BLaER1 (cell line): ENCODE measurements around the gene MAPK11.
"Not testable (repeated sequence)": the region's sequence is repeated elsewhere in the genome, so short reads cannot be mapped to it uniquely, and the experiment has no call there.

Source experiments
- H3K27ac ChIP-seq: shearing (Covaris generic); formaldehyde crosslinking; 2 replicates; pipeline ENCODE4 v1.8.1; 2022
- H3K27me3 ChIP-seq: shearing (Covaris generic); formaldehyde crosslinking; 2 replicates; pipeline ENCODE4 v1.8.1; 2022
- H3K36me3 ChIP-seq: shearing (Covaris generic); formaldehyde crosslinking; 2 replicates; pipeline ENCODE4 v1.8.1; 2022
- H3K4me1 ChIP-seq: shearing (Covaris generic); formaldehyde crosslinking; 2 replicates; pipeline ENCODE4 v1.8.1; 2022
- H3K4me2 ChIP-seq: shearing (Covaris generic); formaldehyde crosslinking; 2 replicates; pipeline ENCODE4 v1.8.1; 2022
- H3K4me3 ChIP-seq: shearing (Covaris generic); formaldehyde crosslinking; 2 replicates; pipeline ENCODE4 v1.8.1; 2022
- H3K9ac ChIP-seq: shearing (Covaris generic); formaldehyde crosslinking; 2 replicates; pipeline ENCODE4 v1.8.1; 2022
- H3K9me3 ChIP-seq: shearing (Covaris generic); formaldehyde crosslinking; 2 replicates; pipeline ENCODE4 v1.8.1; 2022
- H4K20me1 ChIP-seq: shearing (Covaris generic); formaldehyde crosslinking; 2 replicates; pipeline ENCODE4 v1.8.1; 2022
- Cebpa-rat ChIP-seq: shearing (Covaris generic); IDR thresholded peaks from 2 replicates; pipeline ENCODE4 v1.8.1; 2022

Gene MAPK11

GRCh38 chr22:50280022-50280707, 10.0 kb upstream of the MAPK11 start:
- Histone ChIP-seq H3K4me2 (no peak overlapping the region), H3K27me3 (no peaks in the 10 kb centered on the region), H3K36me3 (peaks cover 97% of the 10 kb centered on the region), H3K4me3 (no peak overlapping the region), H3K9me3 (no peaks in the 10 kb centered on the region), H3K27ac (no peak overlapping the region), H3K9ac (no peak overlapping the region), H4K20me1 (peaks cover 90% of the 10 kb centered on the region), H3K4me1 (peaks cover 17% of the 10 kb centered on the region)
- TF ChIP-seq Cebpa-rat: no peak

DNA sequence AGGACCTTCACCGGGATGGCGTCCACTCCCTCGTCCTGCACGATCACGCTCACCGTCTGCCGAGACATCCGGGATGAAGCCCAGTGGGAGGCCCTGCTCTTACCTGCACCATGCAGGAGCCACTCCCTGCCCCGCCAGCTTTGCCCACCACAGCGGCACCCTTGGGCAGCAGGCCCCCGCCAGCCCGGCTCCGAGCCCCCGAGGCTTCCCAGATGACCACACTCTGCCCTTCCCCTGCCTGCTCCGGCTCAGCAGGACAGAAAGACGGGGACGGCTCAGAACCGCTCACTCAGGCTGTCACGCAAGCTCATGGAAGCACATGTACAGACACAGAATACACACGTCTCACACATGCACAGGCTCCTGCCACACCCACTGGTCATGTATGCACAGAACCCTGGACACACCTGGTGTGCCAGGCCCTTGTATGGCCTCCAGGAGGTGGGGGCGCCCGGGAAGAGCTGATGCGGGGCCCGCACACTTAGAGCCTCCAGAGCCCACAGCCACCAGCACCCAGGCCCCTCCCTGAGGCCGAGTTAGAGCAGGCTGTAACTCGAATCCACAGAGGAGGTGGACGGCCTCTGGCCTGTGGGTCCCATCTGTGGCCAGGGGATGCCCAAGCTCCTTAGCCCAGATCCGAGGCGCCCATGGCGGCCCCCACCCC, 8.9 kb upstream of the MAPK11 start:
- H3K4me3 ChIP-seq: no peak overlapping the region
- TF ChIP-seq Cebpa-rat: no peak
- no peak overlapping the region for H3K9ac ChIP-seq
- no peaks in the 10 kb centered on the region for H3K27me3 ChIP-seq
- peaks cover 23% of the 10 kb centered on the region for H3K4me1 ChIP-seq
- H3K36me3 ChIP-seq: peaks cover 93% of the 10 kb centered on the region
- H3K4me2 ChIP-seq: no peak overlapping the region
- no peak overlapping the region for H3K27ac ChIP-seq
- peaks cover 86% of the 10 kb centered on the region for H4K20me1 ChIP-seq
- H3K9me3 ChIP-seq: no peaks in the 10 kb centered on the region

DNA sequence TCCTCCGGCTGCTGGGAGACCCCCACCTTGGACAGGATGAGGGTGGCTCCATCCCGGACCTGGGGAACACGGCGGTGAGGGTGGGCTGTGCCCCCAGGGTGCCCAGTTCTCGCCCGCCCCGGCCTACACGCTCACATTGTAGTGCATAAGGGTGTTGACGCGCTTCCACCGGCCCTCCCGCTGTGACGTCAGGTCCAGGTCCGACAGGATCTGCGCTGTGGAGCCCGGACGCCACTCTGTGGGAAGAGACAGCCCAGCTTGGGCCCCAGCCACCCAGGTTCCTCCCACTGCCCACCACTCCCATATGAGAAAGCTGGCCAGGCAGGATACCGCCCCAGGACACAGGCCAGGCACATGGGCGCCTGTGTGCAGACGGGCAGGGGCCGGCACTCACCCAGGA, 8.3 kb upstream of the MAPK11 start:
- H3K27me3 ChIP-seq: no peaks in the 10 kb centered on the region
- peaks cover 92% of the 10 kb centered on the region for H3K36me3 ChIP-seq
- peaks cover 29% of the 10 kb centered on the region for H3K4me1 ChIP-seq
- no peak overlapping the region for H3K4me3 ChIP-seq
- H3K9ac ChIP-seq: no peak overlapping the region
- no peak overlapping the region for H3K27ac ChIP-seq
- H3K9me3 ChIP-seq: no peaks in the 10 kb centered on the region
- peaks cover 88% of the 10 kb centered on the region for H4K20me1 ChIP-seq
- no peak for TF ChIP-seq Cebpa-rat
- no peak overlapping the region for H3K4me2 ChIP-seq

DNA sequence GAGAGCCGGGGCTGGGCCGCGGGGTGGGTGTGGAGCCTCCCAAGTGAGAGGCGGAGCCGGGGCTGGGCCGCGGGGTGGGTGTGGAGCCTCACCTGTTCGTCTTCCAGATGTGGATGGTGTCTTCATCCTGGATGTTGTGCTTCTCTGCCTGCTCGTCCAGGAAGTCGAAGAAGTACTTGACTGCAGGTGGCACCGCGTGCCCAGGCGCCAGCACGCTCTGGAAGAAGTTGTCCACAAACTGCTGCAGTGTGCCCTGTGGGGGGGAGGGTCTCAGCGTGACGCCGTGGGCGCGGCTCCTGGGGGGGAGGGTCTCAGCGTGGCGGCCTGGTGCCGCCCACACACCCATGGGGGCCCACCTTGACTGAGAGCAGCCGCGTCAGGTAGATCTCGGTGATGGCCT, 7.6 kb upstream of the MAPK11 start:
- peaks cover 87% of the 10 kb centered on the region for H4K20me1 ChIP-seq
- no peak overlapping the region for H3K4me3 ChIP-seq
- peaks cover 33% of the 10 kb centered on the region for H3K4me1 ChIP-seq
- no peak overlapping the region for H3K27ac ChIP-seq
- TF ChIP-seq Cebpa-rat: no peak
- H3K4me2 ChIP-seq: no peak overlapping the region
- peaks cover 85% of the 10 kb centered on the region for H3K36me3 ChIP-seq
- no peaks in the 10 kb centered on the region for H3K9me3 ChIP-seq
- no peak overlapping the region for H3K9ac ChIP-seq
- no peaks in the 10 kb centered on the region for H3K27me3 ChIP-seq

- Histone ChIP-seq H3K9me3 (no peaks in the 10 kb centered on the region), H3K27me3 (no peaks in the 10 kb centered on the region), H3K36me3 (peaks cover 69% of the 10 kb centered on the region), H3K4me1 (peaks cover 49% of the 10 kb centered on the region), H3K9ac (no peak overlapping the region), H4K20me1 (peaks cover 78% of the 10 kb centered on the region), H3K27ac (no peak overlapping the region), H3K4me2 (peak overlapping the region; percentile 8; the same call in 1 of the 2 replicates), H3K4me3 (no peak overlapping the region)
- no peak for TF ChIP-seq Cebpa-rat
These were observed 6.0 kb upstream of the MAPK11 start for GRCh38 chr22:50276143-50276542.

DNA sequence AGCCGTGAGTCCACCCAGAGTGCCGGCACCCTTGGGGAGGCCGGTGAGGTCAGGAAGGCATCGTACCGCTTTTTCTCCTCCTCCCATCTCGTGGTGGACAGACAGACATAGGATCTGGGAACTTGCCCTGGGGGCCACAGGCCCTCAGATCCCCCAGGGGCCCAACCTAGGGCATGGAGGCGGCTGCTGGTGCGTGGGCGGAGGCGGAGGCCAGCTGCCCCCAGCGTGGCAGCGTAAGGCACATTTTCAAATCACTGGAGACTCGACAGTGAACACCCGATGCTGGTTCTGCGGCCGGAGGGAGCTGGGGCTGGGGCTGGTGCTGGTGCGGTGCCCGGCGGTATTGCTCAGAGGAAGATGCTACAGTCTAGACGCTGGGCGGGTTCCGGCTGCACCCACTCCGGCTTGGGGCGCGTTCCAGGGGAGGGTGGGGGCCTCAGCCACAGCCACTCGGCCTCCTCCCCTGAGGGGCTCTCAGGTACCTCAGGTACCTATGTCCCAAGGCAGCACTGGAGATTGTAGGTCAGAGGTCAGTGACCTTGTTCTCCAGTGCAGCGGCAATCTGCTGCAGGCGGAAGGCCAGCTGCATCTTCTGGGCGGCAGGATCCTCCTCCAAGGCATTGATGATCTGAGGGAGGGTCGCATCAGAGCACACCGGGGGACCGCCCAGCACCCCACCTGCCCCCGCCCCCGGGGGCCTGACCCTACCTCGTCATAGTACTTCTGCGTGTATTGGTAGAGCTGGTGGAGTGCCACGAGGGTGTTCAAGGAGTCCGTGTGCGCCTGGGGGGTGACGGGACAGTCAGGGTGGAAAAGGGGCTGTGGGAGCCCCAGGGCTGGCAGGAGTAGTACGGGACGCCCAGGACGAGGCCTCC, 5.2 kb upstream of the MAPK11 start:
- no peaks in the 10 kb centered on the region for H3K9me3 ChIP-seq
- no peak overlapping the region for H3K9ac ChIP-seq
- H3K27me3 ChIP-seq: no peaks in the 10 kb centered on the region
- no peak overlapping the region for H3K27ac ChIP-seq
- peaks cover 78% of the 10 kb centered on the region for H4K20me1 ChIP-seq
- H3K4me1 ChIP-seq: peaks cover 57% of the 10 kb centered on the region
- H3K4me3 ChIP-seq: no peak overlapping the region
- peaks cover 62% of the 10 kb centered on the region for H3K36me3 ChIP-seq
- H3K4me2 ChIP-seq: peak overlapping the region; percentile 8; the same call in 1 of the 2 replicates
- no peak for TF ChIP-seq Cebpa-rat

DNA sequence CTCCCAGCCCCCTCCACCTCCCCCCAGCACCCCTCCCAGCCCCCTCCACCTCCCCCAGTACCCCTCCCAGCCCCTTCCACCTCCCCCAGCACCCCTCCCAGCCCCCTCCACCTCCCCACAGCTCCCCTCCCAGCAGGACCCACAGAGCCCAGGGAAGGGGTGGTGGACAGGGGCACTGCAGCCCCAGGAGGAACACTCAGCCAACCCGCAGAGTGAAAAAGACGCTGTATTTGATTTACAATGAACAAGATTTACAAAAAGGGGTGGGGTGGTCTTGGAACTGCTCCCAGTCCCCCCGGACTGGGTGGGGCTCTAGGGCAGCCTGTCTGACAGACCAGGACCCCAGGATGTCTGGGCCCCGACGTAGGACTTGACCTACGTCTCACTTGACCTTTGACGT, 4.6 kb upstream of the MAPK11 start:
- no peaks in the 10 kb centered on the region for H3K9me3 ChIP-seq
- no peak overlapping the region for H3K4me2 ChIP-seq
- no peak overlapping the region for H3K27ac ChIP-seq
- H3K4me1 ChIP-seq: peaks cover 58% of the 10 kb centered on the region
- peaks cover 71% of the 10 kb centered on the region for H4K20me1 ChIP-seq
- no peak overlapping the region for H3K4me3 ChIP-seq
- TF ChIP-seq Cebpa-rat: no peak
- no peaks in the 10 kb centered on the region for H3K27me3 ChIP-seq
- H3K9ac ChIP-seq: no peak overlapping the region
- H3K36me3 ChIP-seq: peaks cover 56% of the 10 kb centered on the region

GRCh38 chr22:50274311-50274710, 4.1 kb upstream of the MAPK11 start:
- H4K20me1 ChIP-seq: peaks cover 70% of the 10 kb centered on the region
- H3K9ac ChIP-seq: no peak overlapping the region
- H3K4me1 ChIP-seq: peaks cover 63% of the 10 kb centered on the region
- no peak for TF ChIP-seq Cebpa-rat
- peaks cover 51% of the 10 kb centered on the region for H3K36me3 ChIP-seq
- H3K27ac ChIP-seq: no peak overlapping the region
- H3K27me3 ChIP-seq: no peaks in the 10 kb centered on the region
- no peaks in the 10 kb centered on the region for H3K9me3 ChIP-seq
- H3K4me2 ChIP-seq: peak overlapping the region; percentile 20; the same call in 1 of the 2 replicates
- H3K4me3 ChIP-seq: no peak overlapping the region

DNA sequence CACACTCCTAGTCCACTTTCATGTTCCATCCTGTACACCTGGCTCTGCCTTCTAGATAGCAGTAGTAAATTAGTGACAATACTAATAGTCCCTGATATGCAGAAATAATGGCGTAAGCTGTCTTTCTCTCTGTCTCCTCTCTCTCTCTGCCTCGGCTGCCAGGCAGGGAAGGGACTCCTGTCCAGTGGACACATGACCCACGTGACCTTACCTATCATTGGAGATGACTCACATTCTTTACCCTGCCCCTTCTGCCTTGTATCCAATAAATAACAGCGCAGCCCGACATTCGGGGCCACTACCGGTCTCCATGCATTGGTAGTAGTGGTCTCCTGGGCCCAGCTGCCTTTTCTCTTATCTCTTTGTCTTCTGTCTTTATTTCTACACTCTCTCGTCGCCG, 3.6 kb upstream of the MAPK11 start:
- H3K4me3 ChIP-seq, H3K27ac ChIP-seq, H3K9me3 ChIP-seq, H3K9ac ChIP-seq, H3K27me3 ChIP-seq: not testable (repeated sequence)
- Histone ChIP-seq H3K36me3 (peaks cover 46% of the 10 kb centered on the region), H3K4me2 (peak overlapping the region; percentile 20; the same call in 1 of the 2 replicates), H4K20me1 (peaks cover 70% of the 10 kb centered on the region), H3K4me1 (peaks cover 68% of the 10 kb centered on the region)

- H3K4me1 ChIP-seq: peaks cover 73% of the 10 kb centered on the region
These were observed 3.2 kb upstream of the MAPK11 start for GRCh38 chr22:50273352-50273751.

More at GRCh38 chr22:50273352-50273751, 3.2 kb upstream of the MAPK11 start:
- peaks cover 41% of the 10 kb centered on the region for H3K36me3 ChIP-seq
- not testable (repeated sequence) for H3K9ac ChIP-seq, H3K4me3 ChIP-seq, H3K4me2 ChIP-seq, H3K27ac ChIP-seq, H3K9me3 ChIP-seq, H3K27me3 ChIP-seq
- H4K20me1 ChIP-seq: peaks cover 68% of the 10 kb centered on the region
